ENCODE results near the gene CD53.

CD53 gene

DNA sequence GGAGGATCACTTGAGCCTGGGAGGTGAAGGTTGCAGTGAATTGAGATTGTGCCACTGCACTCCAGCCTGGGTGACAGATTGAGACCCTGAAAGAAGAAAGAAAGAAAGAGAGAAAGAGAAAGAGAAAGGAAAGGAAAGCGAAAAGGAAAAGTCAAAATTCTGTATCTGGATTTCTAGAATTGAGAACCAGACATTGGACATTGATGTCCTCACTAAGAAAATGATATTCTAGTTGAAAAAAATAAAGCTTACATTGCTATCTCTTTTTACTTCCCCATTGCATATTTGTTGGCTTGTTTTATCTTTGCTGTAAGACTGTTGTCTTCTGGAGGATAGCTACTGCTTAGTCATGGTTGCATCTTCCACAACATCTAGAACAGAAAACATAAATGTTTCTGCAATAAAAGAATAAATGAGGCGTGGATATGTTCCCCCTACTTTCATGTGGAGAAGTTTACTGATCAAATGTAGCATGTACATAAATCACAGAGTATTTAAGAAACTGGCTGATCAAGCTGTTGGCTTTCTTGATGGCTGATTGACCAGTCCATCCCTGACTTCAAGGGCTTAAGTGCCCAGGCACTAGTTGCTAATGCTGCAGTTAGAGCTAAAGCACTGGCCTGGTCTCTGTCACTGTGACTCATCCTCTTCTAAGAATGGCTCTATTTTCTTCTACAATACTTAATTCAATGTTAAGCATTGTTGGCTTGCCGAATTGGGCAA is 17.7 kb downstream of the CD53 start:
- Mint-ChIP-seq H3K27ac (peak overlapping the region; percentile 66), H3K9me3 (peaks cover 2% of the 10 kb centered on the region), H3K4me1 (peaks cover 96% of the 10 kb centered on the region), H3K27me3 (no peaks in the 10 kb centered on the region), H3K36me3 (peaks cover 71% of the 10 kb centered on the region), H3K4me3 (no peak overlapping the region)
- no peak for ATAC-seq

DNA sequence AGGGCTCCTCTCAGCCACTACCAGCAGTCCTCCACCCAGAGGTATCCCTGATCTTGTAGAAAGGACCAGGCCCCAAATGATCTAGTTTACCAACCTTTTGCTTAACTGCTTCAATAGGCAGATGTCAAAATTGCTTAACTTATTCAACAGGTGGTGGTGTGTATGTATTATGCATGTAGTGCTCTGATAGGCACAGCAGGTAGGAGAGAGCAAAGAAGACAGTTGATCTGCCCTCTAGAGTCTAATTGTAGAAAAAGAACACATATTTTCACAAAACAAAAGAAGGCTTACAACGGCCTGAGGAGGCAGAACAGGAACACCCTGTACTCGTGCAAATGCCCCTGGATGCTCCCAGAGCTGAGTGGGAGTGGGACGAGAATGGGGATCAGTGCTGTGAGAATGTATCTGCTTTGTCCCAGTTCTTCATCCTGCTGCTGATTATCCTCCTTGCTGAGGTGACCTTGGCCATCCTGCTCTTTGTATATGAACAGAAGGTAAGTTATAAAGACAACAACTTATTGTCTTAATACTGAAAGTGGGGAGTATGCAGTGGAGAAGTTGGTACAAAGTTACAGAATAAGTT is 21.1 kb downstream of the CD53 start:
- H3K27me3 Mint-ChIP-seq: no peaks in the 10 kb centered on the region
- no peak overlapping the region for H3K4me3 Mint-ChIP-seq
- no peaks in the 10 kb centered on the region for H3K9me3 Mint-ChIP-seq
- ATAC-seq: no peak
- peak overlapping the region; percentile 66 for H3K27ac Mint-ChIP-seq
- H3K4me1 Mint-ChIP-seq: peaks cover 89% of the 10 kb centered on the region
- peaks cover 74% of the 10 kb centered on the region for H3K36me3 Mint-ChIP-seq

DNA sequence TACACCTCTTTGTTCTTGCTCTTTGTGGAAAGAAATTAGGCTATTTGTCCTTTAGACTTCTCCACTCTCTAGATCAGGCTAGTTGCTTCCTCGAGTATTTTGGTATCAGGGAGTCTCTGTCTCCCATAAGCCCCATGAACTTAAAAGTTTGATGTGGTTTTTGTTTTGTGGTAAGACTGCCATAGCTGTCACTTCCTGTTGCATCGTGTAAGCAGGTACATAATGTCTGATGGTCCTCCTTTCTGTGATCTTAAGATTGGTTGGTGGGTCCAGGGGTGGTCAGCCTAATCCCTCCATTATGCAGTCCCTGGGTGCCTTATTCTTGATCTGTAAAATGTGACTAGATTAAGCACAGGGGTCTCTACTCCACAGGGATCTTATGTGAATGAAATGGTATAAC is 23.1 kb downstream of the CD53 start:
- peaks cover 84% of the 10 kb centered on the region for H3K4me1 Mint-ChIP-seq
- H3K27me3 Mint-ChIP-seq: no peaks in the 10 kb centered on the region
- H3K9me3 Mint-ChIP-seq: no peaks in the 10 kb centered on the region
- no peak for ATAC-seq
- no peak overlapping the region for H3K4me3 Mint-ChIP-seq
- H3K36me3 Mint-ChIP-seq: peaks cover 91% of the 10 kb centered on the region
- H3K27ac Mint-ChIP-seq: peak overlapping the region; percentile 69

DNA sequence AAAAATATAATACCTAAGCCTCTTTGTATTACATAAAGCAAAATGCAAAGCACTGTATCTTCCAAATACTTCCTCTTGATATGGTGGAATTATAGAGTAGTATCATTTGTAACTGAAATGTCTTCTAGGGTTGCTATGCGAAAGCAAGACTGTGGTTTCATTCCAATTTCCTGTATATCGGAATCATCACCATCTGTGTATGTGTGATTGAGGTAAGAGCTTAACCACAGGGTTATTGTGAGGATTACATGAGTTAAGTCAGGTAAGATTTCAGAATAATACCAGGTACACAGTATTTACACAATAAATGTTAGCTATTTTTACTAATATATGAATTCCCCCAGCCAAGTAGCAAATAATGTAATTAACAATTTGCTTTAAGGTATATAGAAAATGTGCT is 24.7 kb downstream of the CD53 start:
- Mint-ChIP-seq H3K4me3 (no peak overlapping the region), H3K4me1 (peaks cover 81% of the 10 kb centered on the region), H3K27me3 (no peaks in the 10 kb centered on the region), H3K9me3 (no peaks in the 10 kb centered on the region), H3K36me3 (peaks cover 88% of the 10 kb centered on the region), H3K27ac (peak overlapping the region; percentile 53)
- ATAC-seq: no peak

DNA sequence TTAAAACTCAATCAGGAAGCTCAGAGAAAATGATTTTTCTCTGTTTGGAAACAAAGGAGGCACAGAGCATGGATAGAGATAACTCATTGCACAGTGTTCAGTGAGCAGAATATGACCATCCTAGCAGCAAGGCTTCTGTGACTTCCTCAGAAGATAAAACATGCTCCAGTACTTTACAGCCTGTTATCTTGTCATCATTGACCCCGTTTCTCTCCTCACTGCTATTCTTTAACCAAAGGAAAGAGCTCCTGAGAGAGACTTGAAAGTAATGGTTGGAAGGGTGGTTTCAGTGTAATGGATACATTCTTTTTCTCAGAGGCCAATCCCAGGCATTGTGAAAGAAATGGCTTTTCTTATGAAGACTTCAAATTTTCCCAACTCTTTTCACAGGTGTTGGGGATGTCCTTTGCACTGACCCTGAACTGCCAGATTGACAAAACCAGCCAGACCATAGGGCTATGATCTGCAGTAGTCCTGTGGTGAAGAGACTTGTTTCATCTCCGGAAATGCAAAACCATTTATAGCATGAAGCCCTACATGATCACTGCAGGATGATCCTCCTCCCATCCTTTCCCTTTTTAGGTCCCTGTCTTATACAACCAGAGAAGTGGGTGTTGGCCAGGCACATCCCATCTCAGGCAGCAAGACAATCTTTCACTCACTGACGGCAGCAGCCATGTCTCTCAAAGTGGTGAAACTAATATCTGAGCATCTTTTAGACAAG is 25.9 kb downstream of the CD53 start:
- Mint-ChIP-seq H3K36me3 (peaks cover 83% of the 10 kb centered on the region), H3K4me3 (no peak overlapping the region), H3K9me3 (no peaks in the 10 kb centered on the region), H3K27ac (peak overlapping the region; percentile 53), H3K4me1 (peaks cover 78% of the 10 kb centered on the region), H3K27me3 (no peaks in the 10 kb centered on the region)
- ATAC-seq: no peak

DNA sequence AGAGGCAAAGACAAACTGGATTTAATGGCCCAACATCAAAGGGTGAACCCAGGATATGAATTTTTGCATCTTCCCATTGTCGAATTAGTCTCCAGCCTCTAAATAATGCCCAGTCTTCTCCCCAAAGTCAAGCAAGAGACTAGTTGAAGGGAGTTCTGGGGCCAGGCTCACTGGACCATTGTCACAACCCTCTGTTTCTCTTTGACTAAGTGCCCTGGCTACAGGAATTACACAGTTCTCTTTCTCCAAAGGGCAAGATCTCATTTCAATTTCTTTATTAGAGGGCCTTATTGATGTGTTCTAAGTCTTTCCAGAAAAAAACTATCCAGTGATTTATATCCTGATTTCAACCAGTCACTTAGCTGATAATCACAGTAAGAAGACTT is 26.5 kb downstream of the CD53 start:
- Mint-ChIP-seq H3K27ac (peak overlapping the region; percentile 53), H3K36me3 (peaks cover 82% of the 10 kb centered on the region), H3K4me3 (no peak overlapping the region), H3K9me3 (no peaks in the 10 kb centered on the region), H3K27me3 (no peaks in the 10 kb centered on the region), H3K4me1 (peaks cover 78% of the 10 kb centered on the region)
- peak; percentile 65 for ATAC-seq

DNA sequence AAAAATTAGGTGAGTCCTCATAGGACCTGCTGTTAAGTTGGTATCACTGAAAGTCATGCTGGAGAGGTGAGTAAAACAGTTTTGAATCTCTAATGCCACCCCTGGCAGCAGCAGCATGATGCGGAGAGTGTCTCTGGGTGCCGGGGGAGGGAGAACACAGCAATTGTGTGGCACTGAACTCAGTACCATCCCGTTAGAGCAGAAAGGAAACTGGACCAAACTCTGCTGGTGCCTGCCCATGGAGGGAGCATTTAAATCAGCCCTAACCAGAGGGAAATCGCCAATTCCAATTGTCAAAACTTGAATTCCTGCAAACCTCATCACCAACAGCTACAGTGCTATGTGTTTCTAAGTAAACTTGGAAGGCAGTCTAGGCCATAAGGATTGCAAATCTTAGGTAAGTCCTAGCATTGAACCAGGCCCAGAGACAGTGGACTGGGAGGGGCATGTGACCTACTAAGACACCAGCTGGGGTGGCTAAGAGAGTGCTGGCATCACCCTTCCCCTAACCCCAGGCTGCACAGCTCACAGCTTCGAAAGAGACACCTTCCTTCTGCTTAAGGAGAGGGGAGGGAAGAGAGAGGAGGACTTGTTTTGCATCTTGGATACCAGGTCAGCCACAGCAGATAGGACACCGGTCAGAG is 30.0 kb downstream of the CD53 start:
- Mint-ChIP-seq H3K9me3 (peaks cover 3% of the 10 kb centered on the region), H3K36me3 (peaks cover 59% of the 10 kb centered on the region), H3K27me3 (no peaks in the 10 kb centered on the region), H3K4me3 (no peak overlapping the region), H3K4me1 (peaks cover 67% of the 10 kb centered on the region), H3K27ac (peak overlapping the region; percentile 36)
- ATAC-seq: no peak

DNA sequence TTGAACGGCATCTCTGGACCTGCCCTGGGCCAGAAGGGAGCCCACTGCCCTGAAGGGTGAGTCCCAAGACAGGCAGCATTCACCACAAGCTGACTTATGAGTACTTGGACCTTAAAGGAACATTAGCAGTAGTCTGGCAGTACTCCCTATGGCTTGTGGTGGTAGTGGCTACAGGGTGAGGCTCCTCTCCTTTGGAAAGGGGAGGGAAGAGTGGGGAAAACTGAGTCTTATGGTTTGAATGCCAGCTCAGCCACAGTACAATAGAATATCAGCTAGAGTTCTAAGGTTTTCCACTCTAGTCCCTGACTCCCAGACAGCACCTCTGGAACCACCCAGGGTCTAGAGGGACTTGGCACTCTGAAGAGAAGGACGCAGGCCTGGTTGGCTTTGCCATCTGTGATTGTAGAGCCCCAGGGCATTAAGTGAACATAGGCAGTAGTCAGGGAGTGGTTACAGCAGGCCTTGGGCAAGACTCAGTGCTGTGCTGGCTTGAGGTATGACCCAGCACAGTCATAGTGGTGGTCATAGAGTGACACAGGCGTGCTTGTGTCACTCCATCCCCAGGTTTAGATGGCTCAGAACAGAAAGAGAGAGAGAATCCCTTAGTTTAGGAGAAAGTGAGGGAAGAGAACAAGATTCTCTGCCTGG is 31.0 kb downstream of the CD53 start:
- Mint-ChIP-seq H3K9me3 (peaks cover 3% of the 10 kb centered on the region), H3K27ac (peak overlapping the region; percentile 36), H3K36me3 (peaks cover 49% of the 10 kb centered on the region), H3K4me3 (no peak overlapping the region), H3K27me3 (no peaks in the 10 kb centered on the region), H3K4me1 (peaks cover 59% of the 10 kb centered on the region)
- peak; percentile 41 for ATAC-seq

DNA sequence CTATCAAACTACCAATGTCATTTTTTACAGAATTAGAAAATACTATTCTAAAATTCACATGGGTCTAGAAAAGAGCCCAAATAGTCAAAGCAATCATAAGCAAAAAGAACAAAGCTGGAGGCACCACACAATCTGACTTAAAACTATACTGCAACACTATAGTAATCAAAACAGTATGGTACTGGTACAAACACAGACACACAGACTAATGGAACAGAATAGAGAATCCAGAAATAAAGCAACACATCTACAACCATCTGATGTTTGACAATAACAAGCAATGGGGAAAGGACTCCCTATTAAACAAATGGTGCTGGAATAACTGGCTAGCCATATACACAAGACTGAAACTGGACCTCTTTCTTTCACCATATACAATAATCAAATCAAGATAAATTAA is 39.8 kb downstream of the CD53 start:
- H3K27me3 Mint-ChIP-seq: no peaks in the 10 kb centered on the region
- peaks cover 12% of the 10 kb centered on the region for H3K36me3 Mint-ChIP-seq
- H3K4me3 Mint-ChIP-seq: no peak overlapping the region
- H3K9me3 Mint-ChIP-seq: peaks cover 9% of the 10 kb centered on the region
- peaks cover 5% of the 10 kb centered on the region for H3K4me1 Mint-ChIP-seq
- H3K27ac Mint-ChIP-seq: no peak overlapping the region
- ATAC-seq: no peak

DNA sequence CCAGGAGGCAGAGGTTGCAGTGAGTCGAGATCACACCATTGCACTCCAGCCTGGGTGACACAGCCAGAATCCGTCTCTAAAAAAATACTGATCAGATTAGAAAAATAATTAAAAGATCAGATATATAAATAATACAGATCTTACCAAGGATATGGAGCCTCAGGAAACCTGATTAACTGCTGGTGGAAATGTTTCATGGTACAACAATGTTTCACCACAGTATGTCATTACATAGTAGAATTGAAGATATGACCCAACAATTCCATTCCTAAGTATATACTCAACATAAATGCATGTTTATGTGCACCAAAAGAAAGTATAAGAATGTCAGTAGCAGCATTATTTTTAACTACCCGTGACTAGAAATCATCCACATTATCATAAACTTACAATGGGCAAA is 41.7 kb downstream of the CD53 start:
- no peak for ATAC-seq
- H3K4me1 Mint-ChIP-seq: peaks cover 5% of the 10 kb centered on the region
- no peak overlapping the region for H3K27ac Mint-ChIP-seq
- peaks cover 9% of the 10 kb centered on the region for H3K9me3 Mint-ChIP-seq
- H3K4me3 Mint-ChIP-seq: no peak overlapping the region
- H3K27me3 Mint-ChIP-seq: no peaks in the 10 kb centered on the region
- H3K36me3 Mint-ChIP-seq: peaks cover 12% of the 10 kb centered on the region

DNA sequence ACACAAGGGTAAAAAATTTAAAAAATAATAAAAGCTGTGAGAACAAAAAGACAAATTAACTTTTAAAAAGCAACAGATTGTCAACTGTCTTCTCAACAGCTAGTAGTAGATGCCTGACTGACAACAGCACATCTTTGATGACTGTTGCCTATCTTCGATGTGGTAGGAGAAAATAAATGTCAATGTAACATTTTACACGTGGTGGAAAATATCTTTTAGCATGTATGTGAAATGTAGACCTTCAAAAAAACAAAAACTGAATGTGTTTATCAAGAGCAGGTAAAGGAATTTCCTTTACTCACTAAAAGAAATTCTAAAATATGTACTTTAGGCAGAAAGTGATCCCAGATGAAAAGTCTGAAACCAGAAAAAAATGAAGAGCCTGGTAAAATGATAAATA is 42.9 kb downstream of the CD53 start:
- Mint-ChIP-seq H3K27me3 (no peaks in the 10 kb centered on the region), H3K4me1 (peaks cover 5% of the 10 kb centered on the region), H3K4me3 (no peak overlapping the region), H3K27ac (no peak overlapping the region), H3K36me3 (peaks cover 17% of the 10 kb centered on the region), H3K9me3 (peaks cover 10% of the 10 kb centered on the region)
- ATAC-seq: no peak

DNA sequence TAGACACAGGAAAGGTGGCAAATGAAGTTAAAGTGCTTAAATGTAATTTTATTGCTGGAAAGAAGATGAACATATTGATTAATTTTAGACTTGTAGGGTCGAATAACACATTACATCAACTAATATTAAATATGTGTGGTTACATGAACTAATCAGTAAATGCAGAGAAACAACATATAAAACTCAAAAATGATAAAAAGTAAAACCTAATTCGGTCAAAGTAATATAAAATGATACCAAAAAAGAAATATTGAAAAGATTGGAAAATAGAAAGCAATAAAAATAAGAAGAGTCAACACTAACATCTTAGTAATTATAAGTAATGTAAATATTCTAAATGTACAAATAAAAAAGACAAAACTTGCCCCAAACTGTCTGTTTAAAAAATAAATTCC is 43.3 kb downstream of the CD53 start:
- ATAC-seq: no peak
- H3K4me3 Mint-ChIP-seq: no peak overlapping the region
- H3K36me3 Mint-ChIP-seq: peaks cover 16% of the 10 kb centered on the region
- H3K4me1 Mint-ChIP-seq: peaks cover 5% of the 10 kb centered on the region
- H3K9me3 Mint-ChIP-seq: peaks cover 8% of the 10 kb centered on the region
- no peaks in the 10 kb centered on the region for H3K27me3 Mint-ChIP-seq
- H3K27ac Mint-ChIP-seq: no peak overlapping the region

DNA sequence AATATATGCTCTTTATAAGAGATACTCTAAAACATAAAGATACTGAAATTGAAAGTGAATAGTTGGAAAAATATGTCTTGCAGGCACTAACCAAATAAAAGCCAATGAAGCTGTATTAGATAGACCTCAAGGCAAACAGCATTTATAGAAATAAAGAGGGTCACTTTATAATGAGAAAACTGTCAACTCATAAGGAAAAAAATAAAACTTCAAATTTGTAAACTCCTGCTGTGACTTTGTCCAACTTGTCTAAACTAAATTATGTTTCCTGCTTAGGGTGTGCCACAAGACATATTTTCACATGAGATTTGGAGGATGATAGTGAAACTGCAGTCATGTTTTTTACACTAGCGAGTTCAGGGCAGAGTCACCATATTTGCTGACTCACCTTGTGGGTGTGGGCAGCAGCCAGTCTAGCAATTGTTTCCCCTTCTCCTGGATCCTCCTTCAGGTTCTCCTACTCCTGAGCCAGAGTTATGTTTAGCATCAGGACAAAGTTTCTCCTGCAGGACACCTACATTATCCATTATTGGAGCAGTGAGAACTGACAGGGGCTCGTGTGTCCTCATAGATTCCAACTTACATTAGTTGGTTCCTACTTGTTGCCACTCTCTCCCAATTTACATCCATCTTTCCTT is 43.8 kb downstream of the CD53 start:
- Mint-ChIP-seq H3K4me1 (peaks cover 5% of the 10 kb centered on the region), H3K9me3 (peaks cover 8% of the 10 kb centered on the region), H3K27ac (no peak overlapping the region), H3K4me3 (no peak overlapping the region), H3K36me3 (peaks cover 18% of the 10 kb centered on the region), H3K27me3 (no peaks in the 10 kb centered on the region)
- no peak for ATAC-seq

DNA sequence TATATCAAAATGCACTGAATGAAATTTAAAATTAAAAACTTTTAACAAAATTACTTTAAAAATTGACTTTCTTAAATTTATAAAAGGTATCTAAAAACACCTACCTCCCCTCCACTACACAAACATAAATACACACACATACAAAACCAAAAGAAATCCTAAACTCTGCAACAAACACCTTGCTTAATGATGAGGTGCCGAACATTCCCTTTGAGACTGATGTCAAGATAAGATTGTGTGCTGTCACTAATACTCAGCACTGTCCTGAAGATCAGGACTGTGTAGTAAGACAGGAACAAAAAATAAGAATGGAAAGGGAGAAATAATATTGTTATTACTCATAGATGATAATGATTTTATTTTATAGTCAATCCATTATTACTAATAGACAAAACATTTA is 45.1 kb downstream of the CD53 start:
- Mint-ChIP-seq H3K27ac (no peak overlapping the region), H3K27me3 (no peaks in the 10 kb centered on the region), H3K36me3 (peaks cover 28% of the 10 kb centered on the region), H3K4me1 (peaks cover 5% of the 10 kb centered on the region), H3K4me3 (no peak overlapping the region), H3K9me3 (peaks cover 11% of the 10 kb centered on the region)
- no peak for ATAC-seq

DNA sequence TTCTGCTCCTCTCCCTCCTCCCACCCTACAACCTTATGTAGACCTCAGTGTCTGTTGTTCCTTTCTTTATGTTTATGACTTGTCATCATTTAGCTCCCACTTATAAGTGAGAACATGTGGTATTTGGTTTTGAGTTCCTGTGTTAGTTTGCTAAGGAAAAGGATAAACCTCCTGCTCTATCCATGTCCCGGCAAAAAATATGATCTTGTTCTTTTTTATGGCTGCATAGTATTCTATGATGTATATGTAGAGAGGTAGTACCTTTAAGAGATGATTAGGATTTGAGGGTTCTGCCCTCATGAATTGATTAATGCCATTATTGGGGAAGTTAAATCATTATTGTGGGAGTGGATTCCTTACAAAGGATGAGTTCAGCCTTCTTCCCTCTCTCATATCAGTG is 49.0 kb downstream of the CD53 start:
- Mint-ChIP-seq H3K27ac (no peak overlapping the region), H3K36me3 (peaks cover 38% of the 10 kb centered on the region), H3K27me3 (no peaks in the 10 kb centered on the region), H3K9me3 (peaks cover 9% of the 10 kb centered on the region), H3K4me1 (no peaks in the 10 kb centered on the region), H3K4me3 (no peak overlapping the region)
- no peak for ATAC-seq
